Gastroesophageal sphincter (tissue), 3 donors: ENCODE data around the gene RMP24.

Experiments
- EP300 ChIP-seq: sonication (generic); formaldehyde crosslinking; IDR thresholded peaks from one replicate; pipeline ENCODE4 v1.6.1; 2017; ENCODE audit warnings: antibody characterized with exemption, mild to moderate bottlenecking
- TF ChIP-seq, protein P1 (sequence below), 4 experiments: fragments of 200-600 bp in 2 of 4; fragments of 450-650 bp in 2 of 4; sonication (generic) in 1 of 4; IDR thresholded peaks; one replicate each; pipeline ENCODE4 v1.5.1; 2017 to 2019; ENCODE audit warnings: antibody characterized with exemption in 4 of 4, mild to moderate bottlenecking in 2 of 4, moderate library complexity in 2 of 4

DNA sequence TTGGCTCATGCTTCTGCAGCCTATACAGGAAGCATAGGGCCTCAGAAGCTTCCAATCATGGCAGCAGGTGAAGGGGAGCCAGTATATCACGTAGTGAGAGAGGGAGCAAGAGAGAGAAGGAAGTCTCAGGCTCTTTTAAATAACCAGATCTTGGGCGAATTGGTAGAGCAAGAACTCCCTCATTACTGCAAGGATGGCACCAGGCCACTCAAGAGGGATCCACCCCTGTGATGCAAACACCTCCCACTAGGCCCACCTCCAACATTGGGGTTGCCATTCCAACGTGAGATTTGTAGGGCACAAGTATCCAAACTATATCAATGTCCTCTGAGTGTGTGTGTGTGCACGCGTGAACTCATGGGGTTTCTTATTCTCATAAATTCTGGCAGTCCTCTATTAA lies 37.6 kb upstream of the RMP24 start:
- TF ChIP-seq, protein P1, sequence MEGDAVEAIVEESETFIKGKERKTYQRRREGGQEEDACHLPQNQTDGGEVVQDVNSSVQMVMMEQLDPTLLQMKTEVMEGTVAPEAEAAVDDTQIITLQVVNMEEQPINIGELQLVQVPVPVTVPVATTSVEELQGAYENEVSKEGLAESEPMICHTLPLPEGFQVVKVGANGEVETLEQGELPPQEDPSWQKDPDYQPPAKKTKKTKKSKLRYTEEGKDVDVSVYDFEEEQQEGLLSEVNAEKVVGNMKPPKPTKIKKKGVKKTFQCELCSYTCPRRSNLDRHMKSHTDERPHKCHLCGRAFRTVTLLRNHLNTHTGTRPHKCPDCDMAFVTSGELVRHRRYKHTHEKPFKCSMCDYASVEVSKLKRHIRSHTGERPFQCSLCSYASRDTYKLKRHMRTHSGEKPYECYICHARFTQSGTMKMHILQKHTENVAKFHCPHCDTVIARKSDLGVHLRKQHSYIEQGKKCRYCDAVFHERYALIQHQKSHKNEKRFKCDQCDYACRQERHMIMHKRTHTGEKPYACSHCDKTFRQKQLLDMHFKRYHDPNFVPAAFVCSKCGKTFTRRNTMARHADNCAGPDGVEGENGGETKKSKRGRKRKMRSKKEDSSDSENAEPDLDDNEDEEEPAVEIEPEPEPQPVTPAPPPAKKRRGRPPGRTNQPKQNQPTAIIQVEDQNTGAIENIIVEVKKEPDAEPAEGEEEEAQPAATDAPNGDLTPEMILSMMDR (IDR thresholded peaks at IDR 0.05), result no peak
- no peak for TF ChIP-seq EP300
